HepG2 (cell line): ENCODE data around the gene PDZD7. TPM values are rescaled to one million over a fixed set of nuclear protein-coding genes. Genes with fewer than 3 reads are reported as not detected.

Experiments
- ATAC-seq: fragments of 200-7000 bp; cut with Tn5 transposase; 3 replicates; pipeline ENCODE4 v1.9.1; 2020; ENCODE audit warnings: mild to moderate bottlenecking, moderate library complexity
- BruUV-seq: library from RNA; stranded (reverse); fragments of 400-500 nt; replicated peaks from 2 replicates; lab custom pipeline; 2021; lab: Mats Ljungman, UMichigan
- CTCF ChIA-PET: fragments of 300-600 bp; formaldehyde crosslinking; extraction: SDS; loops from one replicate; lab custom pipeline; 2021; ENCODE audit warnings: low total read pairs, inconsistent platforms, low intra/inter-chr PET ratio; lab: Yijun Ruan, JAX
- POLR2A ChIA-PET: fragments of 350-600 bp; sonication (Branson Sonifier 250); formaldehyde crosslinking; loops from one replicate; lab custom pipeline; 2020; ENCODE audit warnings: antibody characterized with exemption, inconsistent platforms; lab: Yijun Ruan, JAX
- DNase-seq: peaks from one replicate; pipeline ENCODE4 v3.0.0-alpha.2; 2015; ENCODE audit warnings: low spot score
- FAIRE-seq: peaks from 3 replicates; lab custom pipeline; 2011; peaks lifted over from hg19 to GRCh38; lab: Jason Lieb, UNC
- H2AFZ ChIP-seq: one replicate; pipeline ENCODE4 v1.6.1; 2011; ENCODE audit warnings: low read length, inconsistent platforms
- H3K27ac ChIP-seq: fragments of 300-600 bp; 3 replicates; pipeline ENCODE4 v1.8.0; 2011; ENCODE audit warnings: mixed run types, mild to moderate bottlenecking, mixed read lengths, low read length, inconsistent platforms; ENCODE audit not compliant: insufficient read depth; ENCODE audit errors: extremely low read length
- H3K27me3 ChIP-seq, 2 experiments: fragments of 200-600 bp in 1 of 2; 2 replicates in 1 of 2; 3 replicates in 1 of 2; pipeline versions ENCODE4 v1.6.0 to v1.8.0; 2011; ENCODE audit warnings: low read length in 2 of 2, mild to moderate bottlenecking in 2 of 2, moderate library complexity in 2 of 2, inconsistent platforms in 1 of 2; ENCODE audit not compliant: insufficient read depth in 2 of 2, control insufficient read depth in 1 of 2
- H3K36me3 ChIP-seq, 2 experiments: fragments of 200-600 bp in 1 of 2; replicated peaks in 1 of 2; 2 replicates in 1 of 2; 3 replicates in 1 of 2; pipeline versions ENCODE4 v1.5.1 to v1.8.0; 2011; ENCODE audit warnings: low read length in 2 of 2, inconsistent platforms in 1 of 2; ENCODE audit not compliant: insufficient read depth in 2 of 2, control insufficient read depth in 1 of 2
- H3K4me1 ChIP-seq: 2 replicates; pipeline ENCODE4 v1.5.1; 2012; ENCODE audit warnings: low read length, inconsistent platforms; ENCODE audit not compliant: insufficient read depth
- H3K4me2 ChIP-seq: 2 replicates; pipeline ENCODE4 v1.6.0; 2011; ENCODE audit warnings: low read depth, low read length, inconsistent platforms
- H3K4me3 ChIP-seq, 3 experiments: fragments of 200-600 bp in 1 of 3; sonication (generic), shearing (Covaris generic) in 1 of 3; replicated peaks in 1 of 3; 2 replicates each; pipeline ENCODE4 v1.5.1; 2011 to 2016; ENCODE audit warnings: low read length in 3 of 3, inconsistent platforms in 2 of 3, low read depth in 2 of 3, mild to moderate bottlenecking in 2 of 3, control low read depth in 1 of 3, mixed read lengths in 1 of 3; ENCODE audit not compliant: insufficient read depth in 1 of 3
- H3K79me2 ChIP-seq: one replicate; pipeline ENCODE4 v1.6.1; 2011; ENCODE audit warnings: low read length, inconsistent platforms; ENCODE audit not compliant: insufficient read depth
- H3K9ac ChIP-seq: 2 replicates; pipeline ENCODE4 v1.6.0; 2011; ENCODE audit warnings: mild to moderate bottlenecking, low read depth, low read length, inconsistent platforms; ENCODE audit not compliant: insufficient read depth
- H3K9me3 ChIP-seq: 2 replicates; pipeline ENCODE4 v1.5.1; 2012; ENCODE audit warnings: mild to moderate bottlenecking, low read length
- H4K20me1 ChIP-seq: 2 replicates; pipeline ENCODE4 v1.6.0; 2011; ENCODE audit warnings: inconsistent platforms, mild to moderate bottlenecking, low read length, moderate library complexity; ENCODE audit not compliant: insufficient read depth
- PAF1 ChIP-seq: IDR thresholded peaks from 2 replicates; pipeline ENCODE4 v1.6.1; 2016; ENCODE audit warnings: missing genetic modification reagents, missing compliant biosample characterization
- POLR2AphosphoS5 ChIP-seq: IDR thresholded peaks from 2 replicates; pipeline ENCODE4 v1.6.1; 2012; ENCODE audit warnings: low read depth, low read length
- RBFOX2 ChIP-seq: fragments of 200-400 bp; formaldehyde crosslinking; IDR thresholded peaks from 2 replicates; pipeline ENCODE4 v1.6.1; 2017; ENCODE audit warnings: low read depth, mild to moderate bottlenecking, low read length
- ZFP36L1 ChIP-seq: sonication (generic); formaldehyde crosslinking; IDR thresholded peaks from 2 replicates; pipeline ENCODE4 v1.8.0; 2022; ENCODE audit warnings: mild to moderate bottlenecking, missing genetic modification reagents, moderate library complexity
- WGBS: methylation state at CpG from one replicate; pipeline ENCODE4 v1.1.6; 2017; ENCODE audit warnings: low lambda C conversion rate; 5-methylcytosine and 5-hydroxymethylcytosine counted together
- in situ Hi-C: cut with HindIII; loops from 2 replicates; pipeline ENCODE4 v1.10.0; 2017; ENCODE audit warnings: low pct_unique_long_range_greater_than_20kb; ENCODE audit not compliant: extremely low pct_ligation_motif_present
- intact Hi-C: fragments of 100-400 bp; cut with micrococcal nuclease; formaldehyde crosslinking; loops from one replicate; pipeline ENCODE4 v1.10.0; 2022; ENCODE audit not compliant: unreplicated experiment
- polyA plus RNA-seq, 8 experiments: library from polyadenylated mRNA; depleted of rRNA in 3 of 8; stranded (reverse) in 7 of 8; unstranded in 1 of 8; fragments of >200 nt; fragmentation: Illumina TruSeq in 4 of 8; extraction: Trizol in 4 of 8; gene quantifications; 2 replicates each; pipeline versions ENCODE4 v1.2.1 to v1.2.3, GENCODE V29; 2011 to 2016; ENCODE audit warnings: low read depth in 4 of 8, missing spikeins in 1 of 8, mixed read lengths in 1 of 8; ENCODE audit not compliant: insufficient read depth in 1 of 8
- total RNA-seq, 5 experiments: library from RNA; depleted of rRNA; stranded (reverse); fragments of >200 nt; fragmentation: Illumina TruSeq; extraction: Trizol; gene quantifications; 2 replicates each; pipeline ENCODE4 v1.2.3, GENCODE V29; 2016; ENCODE audit warnings: low read depth in 1 of 5
- TF ChIP-seq, protein P1 (sequence below): IDR thresholded peaks from 2 replicates; pipeline ENCODE4 v1.4.0; 2020; ENCODE audit warnings: mild to moderate bottlenecking, missing genetic modification reagents

PDZD7 gene
- total and polyA plus RNA-seq, 2 of the 13 experiments (the other 11 are each of a cell fraction or from before 2014, with no cell fraction given) = 0.58 to 0.73 TPM

DNA sequence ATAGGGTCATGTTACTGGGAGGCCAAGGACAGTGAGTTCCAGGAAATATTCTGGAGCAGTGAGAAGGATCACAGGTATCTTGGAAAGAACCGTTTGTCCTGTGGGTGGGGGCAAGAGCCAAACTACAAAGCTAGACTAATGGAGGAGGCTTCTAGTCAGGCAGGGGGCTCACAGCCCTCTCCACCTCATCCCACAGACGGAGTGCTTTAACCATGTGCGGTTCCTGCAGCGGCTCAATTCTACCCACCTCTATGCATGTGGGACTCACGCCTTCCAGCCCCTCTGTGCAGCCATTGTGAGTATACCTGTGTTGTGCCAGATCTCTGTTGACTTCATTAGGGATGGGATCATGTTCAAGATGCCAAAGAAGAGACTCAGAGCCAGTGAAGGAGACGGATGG is 53.5 kb downstream of the PDZD7 start:
- no TSS peak for BruUV-seq
- Histone ChIP-seq H3K4me2 (no peak overlapping the region), H3K4me1 (peaks cover 31% of the 10 kb centered on the region), H3K9ac (no peak overlapping the region), H3K27ac (no peak overlapping the region), H2AFZ (no peak overlapping the region), H3K27me3 (no peaks in the 10 kb centered on the region), H4K20me1 (no peaks in the 10 kb centered on the region), H3K4me3 (no peak overlapping the region), H3K9me3 (no peaks in the 10 kb centered on the region), H3K36me3 (peaks cover 41 to 84% of the 10 kb centered on the region in 2 experiments), H3K79me2 (peaks cover 19% of the 10 kb centered on the region)
- WGBS = 100% methylated on average over 4 of the region's 6 CpGs
- ChIA-PET CTCF (no interaction called here), POLR2A (interaction anchor here (1.0 to 1.9 kb wide), 2 partner anchors 8 to 19 kb away, joined by 3 to 8 read pairs; no protein-coding TSS in a partner anchor)
- TF ChIP-seq RBFOX2 (peak; percentile 41; the same call in 1 of the 2 replicates), POLR2AphosphoS5 (peak; percentile 7; the same call in 1 of the 2 replicates), ZFP36L1 (no peak)
- in situ Hi-C loops = no loop called here
- intact Hi-C loops = no loop called here
- ATAC-seq (no peak), DNase-seq (no peak), FAIRE-seq (no peak)

GRCh38 chr10:100976906-100977305 is 54.0 kb downstream of the PDZD7 start:
- CTCF ChIA-PET = no interaction called here
- Histone ChIP-seq H3K79me2 (peaks cover 25% of the 10 kb centered on the region), H3K27ac (no peak overlapping the region), H3K36me3 (peaks cover 42 to 84% of the 10 kb centered on the region in 2 experiments), H3K4me2 (no peak overlapping the region), H3K9me3 (no peaks in the 10 kb centered on the region), H3K27me3 (no peaks in the 10 kb centered on the region), H2AFZ (no peak overlapping the region), H3K4me1 (peaks cover 36% of the 10 kb centered on the region), H3K4me3 (no peak overlapping the region), H3K9ac (no peak overlapping the region), H4K20me1 (no peaks in the 10 kb centered on the region)
- FAIRE-seq (no peak), ATAC-seq (no peak), DNase-seq (no peak)
- POLR2A ChIA-PET = interaction anchor here (1.0 to 1.9 kb wide), 2 partner anchors 8 to 20 kb away, joined by 3 to 8 read pairs; no protein-coding TSS in a partner anchor
- in situ Hi-C loops (no loop called here), intact Hi-C loops (no loop called here)
- BruUV-seq = no TSS peak
- WGBS = 96% methylated on average over 3 of the region's 3 CpGs
- 0 out of 2 replicates have a peak, but pooled peaks have one; percentile 22 for TF ChIP-seq PAF1 (CRISPR knock-in tag)
- TF ChIP-seq, protein P1, sequence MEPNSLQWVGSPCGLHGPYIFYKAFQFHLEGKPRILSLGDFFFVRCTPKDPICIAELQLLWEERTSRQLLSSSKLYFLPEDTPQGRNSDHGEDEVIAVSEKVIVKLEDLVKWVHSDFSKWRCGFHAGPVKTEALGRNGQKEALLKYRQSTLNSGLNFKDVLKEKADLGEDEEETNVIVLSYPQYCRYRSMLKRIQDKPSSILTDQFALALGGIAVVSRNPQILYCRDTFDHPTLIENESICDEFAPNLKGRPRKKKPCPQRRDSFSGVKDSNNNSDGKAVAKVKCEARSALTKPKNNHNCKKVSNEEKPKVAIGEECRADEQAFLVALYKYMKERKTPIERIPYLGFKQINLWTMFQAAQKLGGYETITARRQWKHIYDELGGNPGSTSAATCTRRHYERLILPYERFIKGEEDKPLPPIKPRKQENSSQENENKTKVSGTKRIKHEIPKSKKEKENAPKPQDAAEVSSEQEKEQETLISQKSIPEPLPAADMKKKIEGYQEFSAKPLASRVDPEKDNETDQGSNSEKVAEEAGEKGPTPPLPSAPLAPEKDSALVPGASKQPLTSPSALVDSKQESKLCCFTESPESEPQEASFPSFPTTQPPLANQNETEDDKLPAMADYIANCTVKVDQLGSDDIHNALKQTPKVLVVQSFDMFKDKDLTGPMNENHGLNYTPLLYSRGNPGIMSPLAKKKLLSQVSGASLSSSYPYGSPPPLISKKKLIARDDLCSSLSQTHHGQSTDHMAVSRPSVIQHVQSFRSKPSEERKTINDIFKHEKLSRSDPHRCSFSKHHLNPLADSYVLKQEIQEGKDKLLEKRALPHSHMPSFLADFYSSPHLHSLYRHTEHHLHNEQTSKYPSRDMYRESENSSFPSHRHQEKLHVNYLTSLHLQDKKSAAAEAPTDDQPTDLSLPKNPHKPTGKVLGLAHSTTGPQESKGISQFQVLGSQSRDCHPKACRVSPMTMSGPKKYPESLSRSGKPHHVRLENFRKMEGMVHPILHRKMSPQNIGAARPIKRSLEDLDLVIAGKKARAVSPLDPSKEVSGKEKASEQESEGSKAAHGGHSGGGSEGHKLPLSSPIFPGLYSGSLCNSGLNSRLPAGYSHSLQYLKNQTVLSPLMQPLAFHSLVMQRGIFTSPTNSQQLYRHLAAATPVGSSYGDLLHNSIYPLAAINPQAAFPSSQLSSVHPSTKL = no peak
